CD4-positive, alpha-beta memory T cell (primary cell): Measurements from ENCODE around the gene ZNF710. TPM values are rescaled to one million over a fixed set of nuclear protein-coding genes. Genes with fewer than 3 reads are reported as not detected.
"Not testable (repeated sequence)": the region's sequence is repeated elsewhere in the genome, so short reads cannot be mapped to it uniquely, and the experiment has no call there.

Source experiments
- CTCF ChIA-PET: fragments of 350-600 bp; sonication (Branson Sonifier 250); formaldehyde crosslinking; loops from one replicate; lab custom pipeline; 2021; ENCODE audit warnings: inconsistent platforms; ENCODE audit not compliant: partially characterized antibody; lab: Charles Lee
- POLR2A ChIA-PET: fragments of 350-600 bp; sonication (Branson Sonifier 250); formaldehyde crosslinking; loops from one replicate; lab custom pipeline; 2021; ENCODE audit not compliant: partially characterized antibody; lab: Charles Lee
- DNase-seq, 5 donors: peaks; one replicate each; pipeline versions ENCODE4 v3.0.0 to v3.0.0-alpha.2; 2020 to 2022; ENCODE audit warnings: mixed read lengths in 1 of 5
- H3K27ac ChIP-seq: one replicate; pipeline ENCODE4 v1.7.0; 2013; ENCODE audit warnings: low read depth, low read length
- H3K27me3 ChIP-seq: 2 replicates; pipeline ENCODE4 v1.7.0; 2013; ENCODE audit warnings: mild to moderate bottlenecking, low read length, moderate library complexity; ENCODE audit not compliant: insufficient read depth
- H3K36me3 ChIP-seq: 2 replicates; pipeline ENCODE4 v1.7.0; 2013; ENCODE audit warnings: mild to moderate bottlenecking, low read length, moderate library complexity; ENCODE audit not compliant: insufficient read depth
- H3K4me1 ChIP-seq: 2 replicates; pipeline ENCODE4 v1.7.0; 2013; ENCODE audit warnings: mild to moderate bottlenecking, low read length, moderate library complexity; ENCODE audit not compliant: insufficient read depth
- H3K4me3 ChIP-seq, 2 donors: one replicate each; pipeline ENCODE4 v1.7.0; 2013; ENCODE audit warnings: low read length in 2 of 2, mild to moderate bottlenecking in 1 of 2
- H3K9me3 ChIP-seq, 2 donors: one replicate each; pipeline ENCODE4 v1.7.0; 2013; ENCODE audit warnings: low read length in 2 of 2, control low read depth in 1 of 2; ENCODE audit not compliant: control insufficient read depth in 1 of 2
- H3K27ac Mint-ChIP-seq, 7 donors: one replicate each; pipeline ENCODE4 v1.8.0; 2020 to 2021; ENCODE audit warnings: mixed read lengths in 7 of 7, mild to moderate bottlenecking in 6 of 7, inconsistent platforms in 3 of 7, moderate library complexity in 3 of 7
- H3K27me3 Mint-ChIP-seq, 2 donors: one replicate each; pipeline ENCODE4 v1.8.0; 2020 to 2021; ENCODE audit warnings: mixed read lengths in 2 of 2
- H3K36me3 Mint-ChIP-seq, 2 donors: one replicate each; pipeline ENCODE4 v1.8.0; 2020 to 2021; ENCODE audit warnings: mixed read lengths in 2 of 2, inconsistent platforms in 1 of 2, mild to moderate bottlenecking in 1 of 2
- H3K4me1 Mint-ChIP-seq, 4 donors: one replicate each; pipeline ENCODE4 v1.8.0; 2020 to 2021; ENCODE audit warnings: mixed read lengths in 4 of 4, mild to moderate bottlenecking in 1 of 4
- H3K4me3 Mint-ChIP-seq, 8 donors: one replicate each; pipeline ENCODE4 v1.8.0; 2020 to 2021; ENCODE audit warnings: mixed read lengths in 8 of 8, mild to moderate bottlenecking in 7 of 8, moderate library complexity in 6 of 8, inconsistent platforms in 3 of 8
- H3K9me3 Mint-ChIP-seq, 8 donors: one replicate each; pipeline ENCODE4 v1.8.0; 2020 to 2021; ENCODE audit warnings: mixed read lengths in 8 of 8, mild to moderate bottlenecking in 5 of 8, inconsistent platforms in 3 of 8, moderate library complexity in 1 of 8
- intact Hi-C: fragments of 100-400 bp; cut with micrococcal nuclease; formaldehyde crosslinking; loops from one replicate; pipeline ENCODE4 v1.15.1; 2023
- polyA plus RNA-seq, 2 donors: library from polyadenylated mRNA; unstranded; fragments of 300-500 nt; fragmentation: Illumina TruSeq; gene quantifications; one replicate each; pipeline ENCODE4 v1.2.3, GENCODE V29; 2021
- total RNA-seq, 2 experiments: library from RNA; stranded (reverse); gene quantifications; one replicate each; pipeline ENCODE4 v1.2.3, GENCODE V29; 2021

ZNF710 gene
- total and polyA plus RNA-seq, 4 experiments from 2014 or later, result 0.10 to 19.7 (median 10.9) TPM

- H3K27ac Mint-ChIP-seq, result peak overlapping the region in 1 of 7 donors; percentile 37
- Histone ChIP-seq H3K4me3 (no peak overlapping the region), H3K27ac (no peak overlapping the region), H3K4me1 (no peaks in the 10 kb centered on the region), H3K9me3 (no peaks in the 10 kb centered on the region), H3K27me3 (no peaks in the 10 kb centered on the region), H3K36me3 (no peaks in the 10 kb centered on the region)
- H3K4me3 Mint-ChIP-seq, result no peak overlapping the region
- peaks cover 0 to 4% (median 1%) of the 10 kb centered on the region in 4 donors for H3K4me1 Mint-ChIP-seq
- intact Hi-C loops, result no loop called here
- H3K9me3 Mint-ChIP-seq, result no peaks in the 10 kb centered on the region
- DNase-seq, result no peak
- ChIA-PET CTCF (no interaction called here), POLR2A (no interaction called here)
- no peaks in the 10 kb centered on the region for H3K36me3 Mint-ChIP-seq
- H3K27me3 Mint-ChIP-seq, result no peaks in the 10 kb centered on the region
These were observed 33.2 kb upstream of the ZNF710 start for GRCh38 chr15:89967881-89968280.

- Mint-ChIP-seq H3K36me3 (no peaks in the 10 kb centered on the region), H3K4me3 (no peak overlapping the region), H3K27ac (no peak overlapping the region), H3K4me1 (peaks cover 0 to 3% (median 0%) of the 10 kb centered on the region in 4 donors), H3K9me3 (peaks cover 0 to 4% (median 0%) of the 10 kb centered on the region in 8 donors), H3K27me3 (peaks cover 0 to 1% of the 10 kb centered on the region in 2 donors)
- peak; percentile 21 to 52 (median 33) for DNase-seq
- Histone ChIP-seq H3K27me3 (no peaks in the 10 kb centered on the region), H3K4me3 (no peak overlapping the region), H3K4me1 (no peaks in the 10 kb centered on the region), H3K36me3 (no peaks in the 10 kb centered on the region), H3K27ac (no peak overlapping the region), H3K9me3 (no peaks in the 10 kb centered on the region)
- intact Hi-C loops, result no loop called here
- CTCF ChIA-PET, result interaction anchor here (0.6 to 2.0 kb wide), 10 partner anchors 14 to 116 kb away, joined by 3 to 8 read pairs (median 3); no protein-coding TSS in a partner anchor
- POLR2A ChIA-PET, result no interaction called here
These were observed 29.5 kb upstream of the ZNF710 start for GRCh38 chr15:89971592-89971997.

GRCh38 chr15:89972085-89972484, 29.0 kb upstream of the ZNF710 start:
- H3K9me3 ChIP-seq, result no peaks in the 10 kb centered on the region
- H3K36me3 Mint-ChIP-seq, result no peaks in the 10 kb centered on the region
- peaks cover 0 to 1% of the 10 kb centered on the region in 2 donors for H3K27me3 Mint-ChIP-seq
- H3K4me3 Mint-ChIP-seq, result no peak overlapping the region
- H3K27ac ChIP-seq, result no peak overlapping the region
- no peaks in the 10 kb centered on the region for H3K27me3 ChIP-seq
- intact Hi-C loops, result no loop called here
- H3K4me1 ChIP-seq, result no peaks in the 10 kb centered on the region
- H3K4me3 ChIP-seq, result no peak overlapping the region
- H3K36me3 ChIP-seq, result no peaks in the 10 kb centered on the region
- peak overlapping the region in 1 of 7 donors; percentile 37 for H3K27ac Mint-ChIP-seq
- no peak for DNase-seq
- peaks cover 0 to 3% (median 0%) of the 10 kb centered on the region in 4 donors for H3K4me1 Mint-ChIP-seq
- ChIA-PET POLR2A (no interaction called here), CTCF (interaction anchor here (0.6 to 2.0 kb wide), 9 partner anchors 14 to 115 kb away, joined by 3 to 8 read pairs (median 3); no protein-coding TSS in a partner anchor)
- peaks cover 0 to 4% (median 0%) of the 10 kb centered on the region in 8 donors for H3K9me3 Mint-ChIP-seq

- Histone ChIP-seq H3K9me3 (no peaks in the 10 kb centered on the region), H3K27me3 (no peaks in the 10 kb centered on the region), H3K4me1 (no peaks in the 10 kb centered on the region), H3K36me3 (no peaks in the 10 kb centered on the region), H3K4me3 (no peak overlapping the region), H3K27ac (no peak overlapping the region)
- peaks cover 0 to 1% of the 10 kb centered on the region in 2 donors for H3K27me3 Mint-ChIP-seq
- no peak for DNase-seq
- no peaks in the 10 kb centered on the region for H3K36me3 Mint-ChIP-seq
- peaks cover 0 to 3% (median 0%) of the 10 kb centered on the region in 4 donors for H3K4me1 Mint-ChIP-seq
- peaks cover 0 to 6% (median 0%) of the 10 kb centered on the region in 8 donors for H3K9me3 Mint-ChIP-seq
- ChIA-PET POLR2A (no interaction called here), CTCF (interaction anchor here (0.6 to 2.8 kb wide), 3 partner anchors 77 to 101 kb away, joined by 3 to 13 read pairs (median 3); no protein-coding TSS in a partner anchor)
- intact Hi-C loops, result no loop called here
- no peak overlapping the region for H3K4me3 Mint-ChIP-seq
- no peak overlapping the region for H3K27ac Mint-ChIP-seq
These were observed 25.5 kb upstream of the ZNF710 start for GRCh38 chr15:89975482-89976245.

- Histone ChIP-seq H3K36me3 (no peaks in the 10 kb centered on the region), H3K4me3 (no peak overlapping the region), H3K27ac (no peak overlapping the region), H3K27me3 (no peaks in the 10 kb centered on the region), H3K9me3 (no peaks in the 10 kb centered on the region), H3K4me1 (no peaks in the 10 kb centered on the region)
- no peaks in the 10 kb centered on the region for H3K4me1 Mint-ChIP-seq
- H3K4me3 Mint-ChIP-seq, result no peak overlapping the region
- POLR2A ChIA-PET, result no interaction called here
- H3K27me3 Mint-ChIP-seq, result peaks cover 0 to 1% of the 10 kb centered on the region in 2 donors
- intact Hi-C loops, result no loop called here
- CTCF ChIA-PET, result interaction anchor here (2.8 kb wide), 1 partner anchor 96 kb away, joined by 13 read pairs; no protein-coding TSS in a partner anchor
- no peak for DNase-seq
- peaks cover 0 to 6% (median 0%) of the 10 kb centered on the region in 8 donors for H3K9me3 Mint-ChIP-seq
- no peak overlapping the region for H3K27ac Mint-ChIP-seq
- H3K36me3 Mint-ChIP-seq, result no peaks in the 10 kb centered on the region
These were observed 24.9 kb upstream of the ZNF710 start for GRCh38 chr15:89976246-89976600.

GRCh38 chr15:89977836-89978235, 23.3 kb upstream of the ZNF710 start:
- H3K36me3 Mint-ChIP-seq, H3K4me1 ChIP-seq, H3K4me3 Mint-ChIP-seq, H3K9me3 Mint-ChIP-seq, H3K4me3 ChIP-seq, H3K9me3 ChIP-seq, H3K27me3 Mint-ChIP-seq, intact Hi-C loops, DNase-seq, H3K36me3 ChIP-seq, H3K4me1 Mint-ChIP-seq, H3K27ac Mint-ChIP-seq, H3K27me3 ChIP-seq, CTCF ChIA-PET, H3K27ac ChIP-seq, POLR2A ChIA-PET: not testable (repeated sequence)

- Histone ChIP-seq H3K4me1 (no peaks in the 10 kb centered on the region), H3K4me3 (no peak overlapping the region), H3K27me3 (no peaks in the 10 kb centered on the region), H3K9me3 (no peaks in the 10 kb centered on the region), H3K36me3 (no peaks in the 10 kb centered on the region), H3K27ac (no peak overlapping the region)
- H3K9me3 Mint-ChIP-seq, result peaks cover 0 to 9% (median under 1%) of the 10 kb centered on the region in 8 donors
- H3K36me3 Mint-ChIP-seq, result peaks cover 0 to 2% of the 10 kb centered on the region in 2 donors
- no peak for DNase-seq
- H3K27me3 Mint-ChIP-seq, result peaks cover 0 to 3% of the 10 kb centered on the region in 2 donors
- no peak overlapping the region for H3K4me3 Mint-ChIP-seq
- ChIA-PET CTCF (no interaction called here), POLR2A (no interaction called here)
- H3K27ac Mint-ChIP-seq, result no peak overlapping the region
- intact Hi-C loops, result no loop called here
- H3K4me1 Mint-ChIP-seq, result no peaks in the 10 kb centered on the region
These were observed 22.2 kb upstream of the ZNF710 start for GRCh38 chr15:89978914-89979313.
